HG02970 (cell line): ENCODE data around the gene KRTAP5-2.

Experiments
- ATAC-seq: cut with Tn5 transposase; IDR thresholded peaks from one replicate; pipeline ENCODE4 v1.9.1; 2021; ENCODE audit warnings: mild to moderate bottlenecking, moderate library complexity, moderate number of reproducible peaks; ENCODE audit not compliant: unreplicated experiment, low FRiP score

Gene KRTAP5-2

DNA sequence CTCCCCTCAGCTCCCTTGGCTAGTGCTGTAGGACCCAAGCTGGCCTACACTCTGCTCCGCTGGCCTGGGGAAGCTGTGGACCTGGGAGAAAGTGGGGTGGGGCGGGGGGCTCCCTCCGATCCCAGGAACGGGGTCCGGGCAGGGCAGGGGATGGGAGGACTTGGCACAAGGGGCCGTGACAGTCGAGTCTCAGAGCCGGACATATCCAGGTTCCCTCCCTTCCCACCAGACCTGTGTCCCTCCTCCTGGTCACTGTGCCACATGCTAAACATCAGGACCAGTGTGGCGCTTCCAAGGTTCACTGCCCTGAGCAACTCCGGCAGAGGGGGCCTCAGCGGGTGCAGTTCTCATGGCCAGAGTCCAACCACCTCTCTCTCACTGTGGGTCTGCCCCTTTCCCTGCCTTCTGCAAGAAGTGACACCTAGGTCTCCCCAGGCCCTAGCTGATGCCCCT lies 28.1 kb downstream of the KRTAP5-2 start:
- ATAC-seq = no peak

DNA sequence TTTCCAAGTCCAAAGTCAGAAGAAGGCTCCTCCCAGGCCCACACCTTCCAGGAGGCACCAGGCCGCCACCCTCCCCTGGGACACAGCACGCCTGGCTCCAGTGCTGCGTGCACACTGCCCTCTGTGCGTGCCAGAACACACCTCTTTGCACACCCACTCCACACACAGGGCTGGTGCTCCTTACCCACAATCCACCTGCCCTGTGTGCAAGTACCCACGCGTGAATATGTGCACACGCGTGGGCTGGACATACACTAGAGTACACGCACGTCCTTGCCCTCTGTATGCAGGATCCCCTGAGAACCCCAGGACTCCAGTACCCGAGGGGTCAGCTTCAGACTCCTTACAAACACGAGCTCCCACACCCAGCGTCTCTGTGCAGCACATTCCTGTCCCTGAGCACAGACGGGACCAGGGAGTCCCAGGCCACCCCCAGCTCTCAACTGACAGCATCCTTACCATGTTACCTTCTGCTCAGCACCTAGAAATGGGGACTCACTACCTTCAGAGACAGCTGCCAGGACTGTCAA lies 28.8 kb downstream of the KRTAP5-2 start:
- no peak for ATAC-seq

DNA sequence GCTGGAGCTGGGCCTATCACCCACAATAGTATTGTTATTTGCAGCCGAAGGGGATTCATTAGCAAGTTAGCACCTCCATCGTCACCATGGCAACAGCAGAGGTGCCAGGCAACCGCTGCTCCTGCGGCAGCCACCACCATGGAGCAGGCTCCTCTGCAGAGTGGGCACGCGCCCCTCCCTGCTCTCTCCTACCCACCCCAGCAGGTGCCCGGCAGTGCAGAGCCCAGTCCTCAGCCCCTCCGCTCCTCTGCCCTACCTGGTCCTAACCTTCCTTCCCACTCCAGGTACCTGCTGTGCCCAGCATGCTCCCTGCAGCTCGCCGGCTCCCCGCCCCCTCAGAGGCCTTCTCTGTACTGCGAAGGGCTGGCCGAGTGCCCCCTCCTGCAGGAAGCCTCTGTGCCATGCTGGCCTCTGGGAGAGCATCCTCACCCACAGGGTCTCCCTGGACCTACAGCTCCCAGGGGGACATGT lies 29.6 kb downstream of the KRTAP5-2 start:
- no peak for ATAC-seq

DNA sequence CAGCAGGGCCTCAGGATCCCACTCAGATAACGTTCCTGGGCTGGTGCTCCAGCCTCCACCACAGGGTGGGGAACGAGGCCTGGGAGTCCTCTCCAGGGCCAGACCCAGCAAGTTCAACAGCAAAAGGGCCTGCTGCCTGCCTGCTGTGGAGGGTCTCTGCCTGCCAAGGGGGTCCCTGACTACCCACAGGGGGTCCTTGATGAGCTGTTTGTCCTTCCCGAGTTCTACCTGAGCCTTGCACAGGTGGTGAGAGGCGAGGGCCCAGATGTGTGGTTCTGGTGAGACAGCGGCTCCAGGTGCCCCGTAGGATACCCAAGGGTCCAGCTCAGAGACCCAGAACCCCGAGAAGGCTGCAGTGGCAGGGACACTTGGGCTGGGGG lies 30.4 kb downstream of the KRTAP5-2 start:
- ATAC-seq = no peak

DNA sequence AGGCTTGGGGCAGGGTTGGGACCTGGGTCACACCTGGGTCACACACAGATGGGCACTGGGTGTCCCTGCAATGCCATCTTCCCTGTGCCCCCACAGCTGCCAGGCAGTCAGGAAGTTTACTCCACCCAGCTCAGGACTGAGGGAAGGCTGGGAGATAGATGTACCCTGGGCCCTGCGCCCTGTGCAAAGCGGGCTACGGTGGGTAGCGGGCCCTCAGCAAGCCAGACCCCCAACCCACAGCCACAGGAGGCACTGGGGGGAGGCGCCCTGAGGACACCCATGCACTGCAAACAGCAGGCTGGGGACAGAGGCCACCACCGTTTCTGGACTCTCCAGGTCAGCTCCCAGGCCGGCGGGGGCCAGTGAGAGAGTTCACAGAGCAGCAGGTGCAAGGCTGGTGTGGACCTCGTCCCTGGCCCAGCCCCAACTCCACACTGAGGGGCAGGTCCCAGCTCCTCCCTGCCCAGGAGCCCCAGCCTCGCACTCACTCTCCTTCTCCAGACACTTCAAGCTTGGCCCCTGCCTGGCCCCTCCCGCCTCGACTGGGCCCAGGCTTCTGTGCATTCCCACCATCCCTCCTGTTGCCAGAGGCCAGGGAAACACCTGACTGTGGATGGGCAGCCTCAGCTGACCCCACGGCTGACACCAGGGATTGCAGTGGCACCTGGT lies 30.9 kb downstream of the KRTAP5-2 start:
- no peak for ATAC-seq

DNA sequence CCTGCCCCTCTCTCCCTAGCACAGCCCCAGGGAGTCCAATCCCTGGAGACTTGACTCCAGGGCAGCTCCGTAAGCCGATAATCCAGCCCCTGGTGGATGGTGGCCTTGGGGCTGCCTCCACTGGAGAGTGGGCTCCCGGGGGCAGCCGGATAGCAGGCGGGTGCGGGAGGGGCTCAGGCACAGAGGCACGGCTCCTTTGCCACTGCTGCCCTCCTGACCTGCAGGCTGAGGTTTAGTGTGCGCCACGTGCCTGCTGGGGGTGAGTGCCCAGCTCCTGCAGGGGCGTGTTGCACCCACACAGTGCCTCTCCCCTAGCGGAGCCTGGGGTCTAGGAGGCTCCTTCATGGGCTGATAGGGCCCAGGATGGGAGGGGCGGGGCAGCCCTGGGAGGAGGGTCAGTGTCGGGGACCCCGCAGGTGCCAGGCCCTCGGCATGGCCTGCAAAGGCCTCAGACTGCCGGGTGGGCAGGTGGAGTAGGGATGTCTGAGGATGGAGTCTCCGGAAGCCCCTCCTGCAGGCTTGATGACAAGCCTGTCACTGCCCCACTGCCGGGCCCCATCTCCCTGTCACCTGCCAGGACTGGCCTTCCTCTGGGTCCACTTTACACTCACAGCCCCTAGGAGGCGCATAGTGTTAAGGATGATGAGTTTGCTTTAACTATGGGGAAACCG lies 31.6 kb downstream of the KRTAP5-2 start:
- ATAC-seq = no peak

DNA sequence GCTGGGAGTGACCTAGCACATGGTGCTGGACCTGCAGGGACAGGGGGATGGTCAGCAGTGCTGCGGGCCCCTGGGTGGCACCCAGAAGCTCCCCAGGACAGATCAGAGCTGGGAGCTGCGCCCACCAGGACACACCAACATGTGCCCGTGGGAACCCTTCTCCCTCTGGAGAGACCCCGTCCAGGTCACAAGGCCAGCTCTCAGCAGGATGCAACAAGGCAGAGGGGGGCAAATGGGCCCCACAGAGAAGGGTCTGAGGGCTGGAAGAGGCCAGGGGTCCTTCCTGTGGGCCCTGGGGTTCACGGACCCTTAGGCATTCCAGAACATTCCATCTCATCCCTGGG lies 32.2 kb downstream of the KRTAP5-2 start:
- ATAC-seq = no peak

DNA sequence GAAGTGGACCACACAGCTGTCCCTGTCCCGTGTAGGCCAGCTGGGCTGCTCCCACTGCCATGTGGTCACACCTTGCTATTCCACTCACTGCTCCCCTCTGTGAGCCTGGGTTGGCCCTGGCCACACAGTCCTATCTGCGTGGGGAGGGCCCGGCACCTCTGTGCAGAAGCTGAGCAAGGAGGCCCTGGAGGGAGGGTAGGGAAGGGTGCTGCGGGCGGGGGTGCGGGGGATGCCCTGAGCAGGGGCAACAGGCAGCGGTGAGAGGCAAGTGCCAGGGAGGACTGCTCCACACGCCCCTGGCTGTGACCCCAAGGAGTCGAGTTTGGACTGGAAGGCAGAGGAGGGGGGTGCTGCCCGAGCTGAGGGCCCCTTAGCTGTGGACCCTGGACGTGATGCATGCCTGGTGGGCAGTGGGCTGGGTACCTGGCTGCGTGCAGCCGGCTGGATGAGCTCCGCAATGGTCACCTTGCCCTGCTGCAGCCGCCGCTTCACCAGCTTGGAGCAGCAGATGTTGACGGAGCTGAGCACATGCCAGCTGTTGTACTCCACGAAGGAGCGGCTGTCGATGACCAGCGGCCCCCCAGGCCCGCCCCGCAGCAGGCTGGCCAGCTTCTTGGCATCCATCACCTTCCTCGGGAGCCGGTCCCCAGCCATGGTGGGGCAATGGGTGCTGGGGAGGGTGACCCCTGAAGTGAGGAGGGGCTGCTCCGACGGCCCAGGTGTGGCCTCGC lies 32.8 kb downstream of the KRTAP5-2 start:
- ATAC-seq = no peak

DNA sequence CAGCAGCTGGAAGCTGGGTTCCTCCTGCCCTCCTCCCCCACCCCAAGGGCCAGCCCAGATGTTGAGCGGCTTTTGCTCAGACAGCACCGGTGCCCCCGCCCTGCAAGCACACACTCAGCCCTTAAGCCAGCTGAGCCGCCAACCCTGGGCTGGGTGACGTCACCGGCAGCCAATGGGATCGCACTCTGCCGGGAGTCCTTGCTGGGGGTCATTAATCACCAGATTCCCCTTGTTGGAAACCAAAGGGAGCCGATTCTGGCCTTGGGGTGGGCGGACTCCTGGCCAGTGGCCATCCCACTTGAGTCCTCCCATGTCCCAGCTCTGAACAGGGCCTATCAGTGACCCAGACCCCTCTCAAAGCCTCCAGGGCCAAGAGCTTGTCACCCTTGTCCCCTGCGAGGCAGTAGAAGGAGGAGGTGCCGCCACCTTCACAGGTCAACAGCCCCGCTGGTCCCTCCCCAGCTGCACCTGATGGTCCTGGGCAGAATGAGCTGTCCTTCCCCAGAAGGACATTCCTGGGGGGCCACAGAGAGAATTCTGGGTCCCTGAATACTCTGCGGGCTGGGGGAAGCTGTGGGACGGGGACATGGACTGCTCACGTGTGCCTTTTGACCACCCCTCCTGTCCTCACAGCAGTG lies 33.4 kb downstream of the KRTAP5-2 start:
- no peak for ATAC-seq

DNA sequence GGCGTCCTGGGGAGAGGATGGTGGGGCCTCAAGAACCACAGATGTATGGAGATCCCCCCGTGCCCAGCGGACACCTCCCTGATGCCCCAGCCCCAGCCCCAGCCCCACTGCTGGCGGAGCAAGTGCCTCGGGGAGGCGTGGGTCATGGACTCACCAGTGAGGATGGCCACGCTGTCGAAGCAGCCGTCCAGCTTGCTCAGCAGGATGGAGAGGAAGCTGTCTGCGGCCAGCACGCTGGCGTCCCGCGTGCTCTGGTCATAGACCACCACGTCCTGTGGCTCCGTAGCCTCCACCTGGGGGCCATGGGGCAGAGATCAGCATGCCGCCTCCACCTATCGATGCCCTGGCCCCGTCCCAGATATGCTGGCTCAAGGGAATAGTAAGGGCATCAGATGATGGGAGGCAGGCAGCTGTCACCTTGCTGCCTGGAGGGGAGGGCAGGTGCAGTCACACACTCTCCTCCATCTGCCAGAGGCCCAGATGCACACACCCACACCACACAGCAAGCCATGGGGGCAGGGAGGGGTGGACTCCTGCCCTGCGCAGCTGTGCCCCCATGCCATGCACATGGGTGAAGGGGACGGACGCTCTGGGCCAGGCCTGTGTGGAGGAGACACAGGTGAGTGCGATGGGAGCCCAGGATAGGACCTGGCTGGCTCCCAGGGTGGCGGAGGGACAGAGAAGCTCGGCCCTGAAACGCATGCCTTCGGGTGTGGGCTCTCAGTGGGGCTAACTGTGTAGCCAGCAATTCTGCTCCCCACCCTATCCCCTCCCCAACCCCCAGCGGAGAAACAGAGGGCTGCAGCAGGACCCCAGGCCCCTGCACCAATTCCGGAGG lies 34.2 kb downstream of the KRTAP5-2 start:
- ATAC-seq = no peak

DNA sequence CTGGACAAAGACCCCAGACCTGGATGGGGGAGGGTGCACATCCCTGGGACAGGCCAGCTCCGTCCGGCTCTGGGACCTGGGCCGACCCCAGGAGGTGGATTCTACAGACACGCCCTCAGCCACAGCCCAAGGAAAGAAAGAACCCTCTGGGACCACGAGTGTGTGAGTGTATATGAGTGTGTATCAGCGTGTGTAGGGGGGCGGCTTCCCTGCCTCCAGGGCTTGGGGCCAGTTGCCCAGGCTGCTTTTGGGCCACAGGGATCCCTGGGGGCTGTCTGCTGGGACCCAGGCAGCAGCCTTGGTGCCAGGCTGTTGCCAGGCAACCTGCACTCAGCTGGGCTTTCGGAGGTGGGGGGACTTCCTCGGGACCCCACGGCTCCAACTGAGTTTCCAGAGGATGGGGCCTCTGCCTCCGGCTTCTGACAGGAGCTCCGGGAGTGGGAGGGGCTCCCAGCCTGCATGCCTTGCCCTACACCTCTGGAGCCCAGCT lies 34.9 kb downstream of the KRTAP5-2 start:
- no peak for ATAC-seq

DNA sequence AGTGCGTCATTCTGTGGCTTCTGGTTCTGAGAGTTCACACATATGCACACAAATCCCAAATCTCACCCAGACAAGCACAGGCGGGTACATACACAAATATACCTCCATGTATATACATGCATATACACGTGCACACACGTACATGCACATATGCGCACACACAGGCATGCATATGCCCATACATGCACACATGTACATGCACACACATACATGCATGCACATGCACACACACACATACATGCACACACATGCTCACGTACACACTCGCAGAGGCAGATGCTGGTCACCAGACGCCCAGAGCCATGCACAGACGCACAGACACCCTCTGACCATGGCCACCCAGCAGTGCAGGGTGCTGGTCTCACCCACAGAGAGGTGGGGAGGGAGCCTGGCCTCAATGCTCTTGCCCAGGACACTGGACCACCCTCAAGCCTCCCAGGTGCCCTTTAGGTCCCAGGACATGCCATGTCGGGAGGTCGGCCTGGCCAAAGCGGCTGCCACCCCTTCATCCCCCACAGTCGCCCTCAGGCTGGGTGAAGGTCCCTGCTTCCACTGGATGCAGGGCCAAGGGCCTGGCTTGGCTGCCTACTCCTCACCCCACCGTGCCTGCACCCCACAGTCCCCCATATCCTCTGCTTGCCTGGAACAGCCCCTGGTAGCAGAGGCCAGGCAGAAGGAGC lies 35.5 kb downstream of the KRTAP5-2 start:
- ATAC-seq = no peak

DNA sequence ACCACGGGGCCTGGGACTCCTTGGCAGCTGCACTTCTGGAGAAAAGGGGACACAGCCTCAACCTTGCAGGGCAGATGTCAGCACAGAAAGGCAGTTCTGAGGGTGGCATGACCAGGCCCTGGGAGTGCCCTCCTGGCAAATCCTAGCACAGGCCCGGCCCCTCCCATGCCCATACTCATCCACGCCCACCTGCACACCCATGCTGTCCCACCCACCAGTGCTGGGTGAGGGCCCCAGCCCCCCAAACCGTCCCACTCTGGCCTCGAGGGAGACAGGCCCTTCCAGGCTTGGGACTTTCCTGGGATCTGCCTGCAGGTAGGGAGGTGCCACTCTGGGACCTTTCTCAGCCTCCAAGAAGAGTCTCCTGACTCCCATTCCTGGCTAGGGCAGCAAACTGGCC lies 36.1 kb downstream of the KRTAP5-2 start:
- ATAC-seq = no peak

DNA sequence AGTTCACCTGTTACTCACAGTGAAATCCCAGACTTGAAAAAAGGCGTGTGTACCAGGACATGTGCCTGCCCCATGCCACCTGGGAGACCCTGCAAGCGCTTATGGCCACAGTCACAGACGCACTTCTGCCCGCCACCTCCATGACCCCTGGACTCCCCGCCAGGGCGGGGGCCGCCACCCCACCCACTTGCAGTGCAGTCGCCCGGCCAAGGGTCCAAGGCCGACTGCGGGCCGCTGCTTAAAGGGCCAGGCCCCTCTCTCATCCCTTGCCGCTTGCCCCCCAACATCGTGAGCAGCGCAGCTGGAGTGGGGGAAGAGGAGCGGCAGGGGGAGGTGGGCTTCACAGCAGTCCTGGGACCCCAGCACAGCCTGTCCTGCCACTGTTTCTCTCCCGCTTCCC lies 36.8 kb downstream of the KRTAP5-2 start:
- no peak for ATAC-seq

DNA sequence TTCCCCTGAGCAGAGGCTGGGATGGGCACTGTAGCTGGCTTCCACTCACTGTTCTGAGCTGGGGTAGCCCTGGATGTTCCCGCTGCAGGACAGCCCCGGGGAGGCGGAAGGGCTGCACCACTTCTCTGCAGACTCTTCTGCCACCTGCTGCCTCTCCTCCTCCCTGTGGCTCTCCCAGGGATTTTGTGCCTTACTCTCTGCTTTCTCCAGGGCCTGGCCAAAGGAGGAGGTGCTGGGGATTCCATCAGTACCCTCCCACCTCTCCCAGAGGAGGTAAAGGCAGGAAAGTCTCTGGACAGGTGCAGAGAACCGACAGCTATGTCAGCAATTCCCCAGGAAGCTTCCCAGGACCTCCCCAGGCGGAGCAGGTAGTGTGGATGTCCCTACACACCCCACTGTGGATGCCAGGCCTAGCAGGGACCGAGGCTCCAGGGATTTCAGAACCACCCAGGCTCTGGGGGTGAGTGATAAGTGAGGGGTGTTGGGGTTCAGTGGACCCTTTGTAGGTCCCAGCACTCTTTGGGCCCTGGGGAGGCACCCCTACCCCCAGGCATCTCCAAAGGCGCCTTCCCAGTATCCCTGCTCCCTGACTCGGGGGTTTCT lies 37.3 kb downstream of the KRTAP5-2 start:
- ATAC-seq = no peak

DNA sequence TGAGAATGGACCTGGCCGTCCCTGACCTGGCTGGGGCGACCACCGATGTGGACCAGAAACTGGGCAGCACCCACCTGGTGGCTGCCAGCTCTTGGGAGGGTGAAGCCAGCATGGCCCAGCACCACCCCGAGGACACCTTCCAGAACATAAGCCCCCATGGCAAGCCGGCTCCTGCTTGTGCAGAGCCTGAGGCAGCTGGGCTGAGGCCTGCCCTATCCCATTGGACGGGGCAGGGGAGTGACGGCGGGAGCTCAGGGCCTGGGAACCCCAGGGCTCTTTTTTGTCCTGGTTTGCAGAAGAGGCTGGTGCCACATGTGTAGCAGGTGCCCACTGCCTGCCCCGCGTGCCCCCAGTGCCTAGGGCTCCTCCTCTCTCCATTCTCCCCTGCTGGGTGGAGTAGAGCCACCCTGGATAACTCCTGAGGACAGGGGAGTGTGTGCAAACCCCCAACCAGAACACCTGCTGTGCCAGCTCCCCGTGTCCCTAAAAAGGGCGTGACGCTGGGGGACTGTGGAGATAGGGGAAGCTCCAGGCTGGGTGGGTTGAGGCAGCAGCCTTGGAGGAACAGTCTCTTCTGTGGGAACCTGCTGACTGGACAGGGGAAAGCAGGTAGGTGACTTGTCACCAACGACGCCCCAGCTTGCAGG lies 38.0 kb downstream of the KRTAP5-2 start:
- no peak for ATAC-seq

DNA sequence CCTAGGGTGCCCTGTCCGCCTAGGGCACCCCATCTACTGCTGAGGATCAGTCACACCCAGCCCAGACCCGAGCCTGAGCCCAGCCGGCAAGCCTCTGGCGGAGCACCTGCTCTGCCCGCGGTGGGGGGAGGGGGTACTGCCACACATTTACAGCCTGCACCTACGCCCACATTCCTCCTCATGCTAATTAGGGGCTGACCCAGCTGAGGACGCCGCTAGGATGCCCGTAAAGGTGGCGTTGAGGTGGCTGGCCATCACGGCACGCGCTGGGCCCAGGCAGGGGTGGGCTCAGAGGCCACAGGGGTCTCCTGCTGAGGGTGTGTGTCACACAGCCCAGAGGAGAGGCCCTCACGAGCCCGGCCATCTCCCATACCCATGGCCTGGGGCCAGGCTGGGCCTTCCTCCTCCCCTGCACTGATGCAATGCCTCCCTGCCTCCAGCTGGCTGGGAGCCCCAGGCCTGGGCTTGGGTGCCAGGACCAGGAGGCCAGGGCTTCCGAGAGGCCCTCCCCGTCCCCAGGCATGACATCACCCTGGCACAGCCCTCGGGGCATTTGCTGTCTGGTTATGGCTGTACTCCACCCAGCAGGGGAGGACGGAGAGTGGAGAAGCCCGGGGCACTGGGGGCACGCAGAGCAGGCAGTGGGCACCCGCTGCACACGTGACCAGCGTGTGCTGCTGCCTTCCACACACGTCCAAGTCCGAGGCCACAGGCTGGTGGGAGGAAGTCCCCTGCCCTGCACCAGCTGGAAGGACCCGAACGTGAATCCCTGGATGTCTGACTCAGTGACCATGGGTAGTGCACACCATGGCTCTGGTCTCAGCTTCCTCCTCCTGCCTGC lies 38.8 kb downstream of the KRTAP5-2 start:
- no peak for ATAC-seq

DNA sequence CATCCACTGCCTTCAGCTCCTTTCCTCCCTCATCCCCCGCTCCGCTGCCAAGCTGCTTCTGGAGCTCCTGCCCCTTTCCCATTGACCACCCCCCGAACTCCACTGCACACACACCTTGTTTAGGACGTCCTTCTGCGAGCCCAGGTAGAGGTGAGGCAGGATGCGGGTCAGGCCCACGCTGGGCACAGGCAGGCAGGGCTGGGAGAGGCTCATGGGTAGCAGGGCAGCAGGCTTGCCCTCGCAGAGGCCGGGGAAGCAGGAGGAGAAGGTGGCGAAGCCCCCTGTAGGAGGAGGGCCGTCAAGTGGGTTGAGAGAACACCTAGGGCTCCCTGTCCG lies 39.4 kb downstream of the KRTAP5-2 start:
- no peak for ATAC-seq
